Cardiac septum (tissue), 1 donor: ENCODE results near the gene FAM47C. TPM values are rescaled to one million over a fixed set of nuclear protein-coding genes. Genes with fewer than 3 reads are reported as not detected.
"Not testable (repeated sequence)": the region's sequence is repeated elsewhere in the genome, so short reads cannot be mapped to it uniquely, and the experiment has no call there.

Source experiments
- DNase-seq: peaks from one replicate; pipeline ENCODE4 v3.0.0-alpha.2; 2020; ENCODE audit warnings: low spot score
- intact Hi-C: fragments of 100-400 bp; cut with DNase I; formaldehyde crosslinking; loops from one replicate; pipeline ENCODE4 v1.14.0; 2022
- long read RNA-seq: library from polyadenylated mRNA; unstranded; transcript quantifications from one replicate; pipeline ENCODE4 v2.0.0, GENCODE V29; 2021
- total RNA-seq: library from RNA; stranded (reverse); fragmentation: NEBNext Ultra II Directional; extraction: Animal tissue kit (Norgen Biotek cat#: 25700); gene quantifications from one replicate; pipeline ENCODE4 v1.2.1, GENCODE V29; 2021
- donor health status: DM: no; HTN: no; CAD: no.

Gene FAM47C
- total RNA-seq, result not detected
- long read RNA-seq, result 0 reads

DNA sequence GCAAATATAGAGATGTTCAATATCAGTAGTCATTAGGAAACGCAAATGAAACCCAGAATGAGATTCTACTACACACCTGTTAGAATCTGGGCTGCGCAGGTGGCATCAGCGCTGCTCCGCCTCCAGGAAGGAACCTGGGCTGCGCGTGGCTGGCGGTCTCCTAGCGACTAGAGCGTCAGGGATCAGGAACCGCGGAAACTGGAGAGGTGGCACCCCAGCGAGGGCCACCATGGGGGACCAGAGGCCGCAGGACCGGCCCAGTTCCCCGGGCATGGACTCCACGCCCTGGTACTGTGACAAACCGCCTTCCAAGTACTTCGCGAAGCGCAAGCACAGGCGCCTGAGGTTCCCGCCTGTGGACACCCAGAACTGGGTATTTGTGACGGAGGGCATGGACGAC is at the start of gene FAM47C:
Gene FAM47C, plus strand, starts transcription at position 185 of the 400 bp plus-strand sequence. Its CDS starts 45 bp downstream, at position 230.
- intact Hi-C loops, DNase-seq: not testable (repeated sequence)

DNA sequence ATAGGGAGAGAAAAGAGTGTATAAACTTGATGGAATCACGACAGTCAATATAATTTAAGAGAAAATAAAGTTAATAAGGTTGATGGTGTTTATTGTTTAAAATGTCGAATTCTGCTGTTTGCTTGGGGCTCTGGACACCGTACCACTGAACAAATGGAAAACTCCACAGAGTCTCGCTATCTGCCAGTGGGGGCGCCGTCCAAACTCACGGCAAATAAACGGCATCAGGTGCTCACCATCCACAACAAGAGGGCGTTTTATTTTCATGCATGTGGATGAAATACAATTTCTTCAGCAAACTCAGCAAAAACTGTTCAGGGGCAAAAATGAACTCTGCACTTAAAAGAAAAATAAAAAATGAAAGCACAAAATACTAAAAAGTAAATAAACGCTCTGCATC is 46.6 kb upstream of the FAM47C start:
- intact Hi-C loops, result no loop called here
- DNase-seq, result no peak

DNA sequence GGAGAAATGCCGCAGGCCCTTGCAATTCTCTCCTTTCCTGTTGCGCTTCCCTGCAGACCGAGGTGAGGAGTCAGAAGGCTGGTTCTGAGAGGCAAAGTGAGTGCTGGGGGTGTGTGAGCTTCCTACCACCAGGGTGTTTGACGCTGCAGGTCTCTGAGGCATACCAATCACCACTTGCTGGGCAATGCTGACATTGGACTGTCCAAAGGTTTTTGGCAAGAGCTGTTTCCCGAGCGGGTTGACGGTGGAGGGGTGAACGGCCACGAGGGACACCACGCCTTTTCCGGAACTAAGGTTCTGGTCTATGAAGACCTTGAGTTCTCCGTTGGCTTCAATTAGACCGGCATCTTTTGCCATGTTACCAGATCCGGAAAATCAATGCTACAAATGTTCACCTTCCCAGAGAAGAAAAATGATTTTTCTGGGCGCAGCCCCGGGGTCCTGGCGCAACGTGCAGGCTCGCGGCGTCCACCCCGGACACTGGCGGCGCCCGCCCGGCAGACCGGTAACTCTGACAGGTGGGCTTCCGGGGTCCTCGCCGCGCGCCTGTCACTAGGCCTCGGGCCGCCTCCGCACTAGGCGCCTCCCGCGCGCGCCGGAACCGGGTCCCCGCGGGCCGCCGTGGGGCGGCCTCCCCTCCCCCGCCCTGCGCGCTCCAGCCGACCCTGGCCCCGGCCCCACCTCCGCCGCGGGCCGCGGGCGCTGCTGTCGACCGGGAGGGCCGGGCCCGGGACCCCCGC is 44.9 kb upstream of the FAM47C start:
- DNase-seq, result no peak
- intact Hi-C loops, result no loop called here

DNA sequence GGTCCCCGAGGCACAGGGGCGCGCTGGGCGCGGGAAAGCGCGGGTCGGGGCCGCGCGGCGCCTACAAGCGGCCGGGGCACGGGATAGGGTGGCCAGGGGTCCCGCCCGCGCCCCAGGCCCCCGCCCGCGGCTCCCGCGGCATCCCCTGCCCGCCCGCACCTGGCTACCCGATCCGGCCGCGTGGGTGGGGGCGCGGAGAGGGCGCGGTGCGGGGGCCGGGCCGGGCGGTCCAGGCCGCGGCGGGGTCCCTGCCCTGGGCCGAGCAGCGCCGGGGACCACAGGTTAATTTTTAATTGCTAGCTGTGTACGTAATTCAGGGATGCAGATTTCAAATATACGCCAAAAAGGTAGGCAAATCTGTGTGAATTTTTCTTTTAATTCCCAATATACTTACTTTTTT is 44.3 kb upstream of the FAM47C start:
- no peak for DNase-seq
- intact Hi-C loops, result no loop called here

DNA sequence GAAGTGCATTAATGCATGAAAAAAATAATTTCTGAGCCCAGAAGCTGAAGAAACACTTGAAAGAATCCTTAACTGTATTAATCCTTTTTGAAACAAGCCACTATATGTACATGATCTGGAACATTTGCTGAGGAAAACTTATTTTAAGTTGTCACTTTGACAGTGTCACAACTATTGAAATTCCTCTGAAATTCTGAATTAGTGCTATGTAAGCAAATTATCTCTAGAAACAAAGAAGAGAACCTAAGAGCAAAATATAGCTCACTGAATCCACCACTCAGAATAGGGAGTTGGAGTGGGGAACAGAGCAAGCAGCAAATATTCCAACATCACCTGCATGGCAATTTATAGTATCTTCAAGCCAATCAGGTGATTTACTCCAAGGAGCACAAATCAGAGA is 34.6 kb upstream of the FAM47C start:
- intact Hi-C loops, result no loop called here
- DNase-seq, result no peak

DNA sequence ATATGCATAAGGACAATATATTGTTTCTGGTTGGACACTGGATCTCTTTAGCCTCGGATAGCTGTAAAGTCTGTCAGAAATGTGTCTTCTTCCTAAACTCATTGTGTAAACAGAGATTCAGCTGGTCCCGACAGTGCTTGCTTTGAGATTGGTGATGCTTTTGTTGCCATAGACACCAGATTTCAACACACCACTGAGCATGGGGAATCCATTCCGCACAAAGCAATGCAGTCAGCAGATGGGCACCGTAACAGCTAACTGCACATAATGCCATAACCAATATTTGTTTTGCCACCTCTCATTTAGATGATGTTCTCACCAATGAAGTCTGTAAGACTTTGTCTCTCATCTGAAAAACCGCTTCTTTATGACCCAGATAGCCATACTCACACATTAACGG is 33.3 kb upstream of the FAM47C start:
- intact Hi-C loops, result no loop called here

DNA sequence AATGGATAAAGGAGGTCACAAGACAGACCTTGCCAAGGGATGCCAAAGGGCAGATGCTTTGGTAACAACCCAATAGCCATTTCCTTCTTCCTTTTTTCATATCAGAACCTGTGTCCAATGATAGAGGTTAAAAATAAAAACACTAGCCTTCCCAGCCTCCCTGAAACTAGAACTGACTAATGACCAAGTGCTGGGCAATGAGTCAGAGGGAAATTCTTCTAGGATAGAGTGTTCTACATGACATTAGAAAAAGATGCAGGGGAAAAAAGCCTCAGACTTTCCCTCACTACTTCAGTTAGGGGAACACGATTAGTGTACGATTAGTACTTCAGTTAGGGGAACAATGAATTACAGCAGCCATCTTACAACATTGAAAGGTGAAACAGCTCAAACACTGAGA is 29.3 kb upstream of the FAM47C start:
- intact Hi-C loops, result no loop called here
- no peak for DNase-seq

More for the DNA sequence above, 33.3 kb upstream of the FAM47C start:
- DNase-seq, result no peak

DNA sequence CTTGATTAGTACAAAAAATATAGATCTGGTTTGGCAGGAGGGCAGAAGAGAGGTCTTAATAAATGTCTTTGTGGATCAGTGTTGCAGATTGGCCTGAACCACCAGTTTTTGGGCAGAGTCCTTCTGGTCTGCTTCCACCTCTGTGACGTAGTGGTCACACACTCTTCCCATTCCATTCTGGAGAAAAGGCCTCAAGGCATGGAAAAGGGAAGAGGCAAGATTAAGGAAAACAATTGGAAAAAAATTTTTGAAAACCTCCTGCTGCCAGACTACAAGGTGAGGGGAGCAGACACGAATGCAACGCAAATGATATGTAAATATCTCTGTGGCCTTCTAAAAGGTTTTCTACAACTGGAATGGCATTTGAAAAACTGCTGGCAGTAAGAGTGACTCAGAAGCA is 24.3 kb upstream of the FAM47C start:
- intact Hi-C loops, result no loop called here
- DNase-seq, result no peak

DNA sequence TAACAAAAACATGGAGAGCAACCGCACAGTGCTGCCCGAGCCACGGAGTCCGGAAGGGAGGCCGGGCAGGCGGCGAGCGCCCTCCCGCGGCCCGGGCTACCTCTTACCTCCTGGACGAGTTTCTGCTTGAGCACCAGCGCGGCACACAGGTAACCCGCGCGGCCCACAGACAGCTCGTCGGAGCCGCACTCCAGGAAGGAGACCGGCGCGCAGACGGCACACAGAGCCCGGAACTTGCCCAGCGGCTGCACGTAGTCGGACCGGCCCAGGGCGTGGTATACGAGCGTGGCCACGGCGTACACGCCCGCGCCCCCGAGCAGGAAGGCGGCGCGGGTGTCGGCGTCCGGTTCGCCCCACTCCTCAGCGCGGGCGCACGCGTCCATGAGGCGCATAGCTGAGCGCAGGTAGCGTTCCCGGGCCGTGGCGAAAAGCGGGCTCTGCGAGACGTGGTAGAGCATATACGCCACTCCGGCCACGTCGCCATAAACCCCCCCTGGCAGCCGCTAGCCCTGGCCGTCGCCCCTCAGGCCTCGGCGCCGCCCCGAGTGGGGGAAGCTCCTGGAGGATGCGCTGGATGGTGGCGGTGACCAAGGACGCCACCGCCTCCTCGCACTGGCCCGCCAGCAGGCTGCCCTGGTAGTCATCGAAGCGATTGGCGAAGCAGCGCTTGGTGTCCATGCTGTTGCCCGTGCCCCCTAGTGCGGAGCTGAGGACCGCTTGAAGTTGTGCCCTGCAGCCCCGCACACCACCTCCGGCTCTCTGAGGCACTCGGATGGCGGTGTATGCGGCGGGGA is 22.6 kb upstream of the FAM47C start:
- intact Hi-C loops, DNase-seq: not testable (repeated sequence)

DNA sequence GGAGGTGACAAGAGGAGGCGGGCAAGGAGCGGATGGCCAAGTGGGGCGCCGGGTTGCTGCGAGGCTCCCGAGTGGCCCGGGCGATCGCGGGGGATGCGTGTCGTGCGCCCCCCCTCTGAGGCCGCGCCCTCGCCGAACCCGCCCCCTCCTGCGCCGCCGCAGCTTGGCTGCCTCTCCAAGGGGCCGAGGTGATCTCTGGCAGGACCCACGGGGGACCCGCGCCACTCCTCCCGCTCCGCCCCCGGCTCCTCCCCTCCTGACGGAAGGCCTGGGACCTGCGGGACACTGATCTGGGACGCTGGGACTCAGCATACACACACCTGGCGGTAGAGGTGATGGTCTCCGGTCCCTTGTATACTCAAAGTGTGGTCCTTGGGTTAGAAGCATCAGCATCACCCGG is 21.9 kb upstream of the FAM47C start:
- no peak for DNase-seq
- intact Hi-C loops, result no loop called here

DNA sequence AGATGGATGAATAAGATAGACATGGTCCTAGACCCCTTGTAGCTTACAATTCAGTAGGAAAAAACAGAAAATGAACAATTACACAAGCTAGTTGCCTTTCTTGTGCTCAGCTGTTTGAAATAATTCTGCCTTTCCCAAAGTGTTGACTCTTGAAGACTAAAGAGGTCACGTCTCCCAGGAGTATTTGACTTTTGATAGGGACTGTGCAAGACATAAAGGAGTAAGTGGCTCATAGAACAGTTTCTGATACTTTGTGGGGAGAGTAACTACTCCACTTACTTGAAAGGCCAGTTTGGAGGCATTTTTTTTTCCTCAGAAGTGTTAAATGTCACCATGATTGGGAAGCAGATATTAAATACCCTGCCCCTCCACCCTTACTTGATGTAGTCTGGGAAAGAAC is 21.0 kb upstream of the FAM47C start:
- DNase-seq, intact Hi-C loops: not testable (repeated sequence)

DNA sequence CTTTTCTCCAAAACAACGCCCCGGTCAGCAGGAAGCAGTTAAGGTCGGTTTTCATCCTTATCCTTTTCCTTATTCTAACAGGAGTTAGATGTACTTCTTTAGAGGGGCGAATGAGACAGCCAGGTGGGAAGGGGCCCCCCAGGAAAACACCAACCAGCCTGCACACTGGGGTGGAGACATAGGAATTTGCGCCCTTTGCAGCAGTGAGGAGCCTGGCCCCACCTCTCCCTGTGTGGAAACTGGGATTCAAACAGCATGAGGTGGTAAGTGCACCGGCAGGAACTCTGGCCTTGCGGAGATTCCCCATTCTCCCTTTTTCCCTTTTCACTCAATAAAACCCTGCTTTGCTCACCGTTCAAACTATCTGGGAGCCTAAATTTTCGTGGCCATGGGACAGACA is 8.0 kb upstream of the FAM47C start:
- no peak for DNase-seq
- intact Hi-C loops, result no loop called here

DNA sequence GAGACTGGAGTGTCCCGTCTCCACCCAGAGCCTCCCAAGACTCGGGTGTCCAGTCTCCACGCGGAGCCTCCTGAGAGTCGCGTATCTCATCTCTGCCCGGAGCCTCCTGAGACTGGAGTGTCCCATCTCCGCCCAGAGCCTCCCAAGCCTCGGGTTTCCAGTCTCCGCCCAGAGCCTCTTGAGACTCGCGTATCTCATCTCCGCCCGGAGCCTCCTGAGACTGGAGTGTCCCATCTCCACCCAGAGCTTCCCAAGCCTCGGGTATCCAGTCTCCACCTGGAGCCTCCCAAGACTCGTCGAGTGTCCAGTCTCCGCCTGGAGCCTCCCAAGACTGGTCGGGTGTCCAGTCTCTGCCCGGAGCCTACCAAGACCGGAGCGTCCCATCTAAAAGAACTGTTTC is 2.3 kb downstream of the FAM47C start:
- intact Hi-C loops, result no loop called here
- DNase-seq, result no peak

DNA sequence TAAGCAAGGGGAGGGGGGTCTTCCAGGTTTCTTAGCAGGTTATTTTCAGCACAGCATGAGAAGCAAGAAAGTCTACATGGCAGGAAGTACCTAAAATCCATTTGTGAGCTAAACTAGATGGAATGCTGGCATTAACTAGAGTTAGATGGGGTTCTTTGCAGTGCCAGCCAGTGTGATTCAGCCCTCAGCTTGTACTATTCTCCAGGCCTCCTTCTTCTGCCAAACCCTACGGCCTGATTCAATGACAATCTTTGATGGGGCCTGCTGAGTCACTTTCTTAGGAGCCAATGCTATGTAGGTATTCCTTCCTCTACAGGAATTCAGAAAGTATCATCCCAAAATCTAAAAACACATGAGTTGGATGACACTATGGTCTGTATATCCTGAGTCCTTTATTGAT is 26.1 kb downstream of the FAM47C start:
- DNase-seq, intact Hi-C loops: not testable (repeated sequence)

DNA sequence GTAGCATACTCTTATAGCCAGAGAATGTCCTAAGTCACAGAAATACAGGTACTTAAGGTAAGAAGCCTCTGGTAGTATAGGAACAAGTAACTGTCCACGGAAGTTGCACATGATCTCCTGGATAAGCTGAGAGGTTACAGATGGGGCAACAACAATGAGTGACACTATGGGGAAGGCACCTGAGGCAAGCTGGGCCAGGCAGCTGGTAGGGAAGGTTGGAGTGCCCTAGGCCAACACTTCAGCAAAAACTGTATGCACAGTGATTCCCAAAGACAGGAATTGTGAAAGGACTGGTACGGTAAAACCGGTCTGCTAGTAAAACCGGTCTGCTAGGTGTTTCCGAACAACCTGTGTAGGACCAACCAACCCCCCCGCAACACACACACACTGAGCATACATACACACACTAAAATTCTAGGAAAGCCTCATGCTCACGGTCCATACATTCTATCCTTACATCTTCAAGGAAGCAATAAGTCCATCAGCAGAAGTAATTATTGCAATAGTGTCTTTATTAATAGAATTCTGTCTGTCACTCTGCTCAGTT is 28.6 kb downstream of the FAM47C start:
- DNase-seq, intact Hi-C loops: not testable (repeated sequence)

DNA sequence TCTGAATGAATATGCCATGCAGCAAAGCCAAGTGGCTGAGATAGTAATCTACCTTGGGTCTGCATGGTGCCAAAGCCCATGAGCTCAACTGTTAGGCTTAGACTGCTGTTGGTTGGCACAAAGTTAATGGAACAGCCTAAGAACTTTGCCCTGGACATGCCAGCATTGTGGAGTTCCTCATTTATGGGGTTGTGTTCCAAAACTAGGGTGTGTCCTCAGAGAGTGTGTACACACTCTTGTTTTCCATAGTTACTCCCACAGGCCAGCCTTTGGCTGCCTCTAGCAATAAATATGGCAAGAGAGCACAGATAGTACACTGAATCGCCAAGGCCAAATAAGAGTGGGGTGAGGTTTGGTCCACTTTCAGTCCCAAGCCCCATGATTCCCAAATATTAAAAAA is 30.6 kb downstream of the FAM47C start:
- DNase-seq, intact Hi-C loops: not testable (repeated sequence)

DNA sequence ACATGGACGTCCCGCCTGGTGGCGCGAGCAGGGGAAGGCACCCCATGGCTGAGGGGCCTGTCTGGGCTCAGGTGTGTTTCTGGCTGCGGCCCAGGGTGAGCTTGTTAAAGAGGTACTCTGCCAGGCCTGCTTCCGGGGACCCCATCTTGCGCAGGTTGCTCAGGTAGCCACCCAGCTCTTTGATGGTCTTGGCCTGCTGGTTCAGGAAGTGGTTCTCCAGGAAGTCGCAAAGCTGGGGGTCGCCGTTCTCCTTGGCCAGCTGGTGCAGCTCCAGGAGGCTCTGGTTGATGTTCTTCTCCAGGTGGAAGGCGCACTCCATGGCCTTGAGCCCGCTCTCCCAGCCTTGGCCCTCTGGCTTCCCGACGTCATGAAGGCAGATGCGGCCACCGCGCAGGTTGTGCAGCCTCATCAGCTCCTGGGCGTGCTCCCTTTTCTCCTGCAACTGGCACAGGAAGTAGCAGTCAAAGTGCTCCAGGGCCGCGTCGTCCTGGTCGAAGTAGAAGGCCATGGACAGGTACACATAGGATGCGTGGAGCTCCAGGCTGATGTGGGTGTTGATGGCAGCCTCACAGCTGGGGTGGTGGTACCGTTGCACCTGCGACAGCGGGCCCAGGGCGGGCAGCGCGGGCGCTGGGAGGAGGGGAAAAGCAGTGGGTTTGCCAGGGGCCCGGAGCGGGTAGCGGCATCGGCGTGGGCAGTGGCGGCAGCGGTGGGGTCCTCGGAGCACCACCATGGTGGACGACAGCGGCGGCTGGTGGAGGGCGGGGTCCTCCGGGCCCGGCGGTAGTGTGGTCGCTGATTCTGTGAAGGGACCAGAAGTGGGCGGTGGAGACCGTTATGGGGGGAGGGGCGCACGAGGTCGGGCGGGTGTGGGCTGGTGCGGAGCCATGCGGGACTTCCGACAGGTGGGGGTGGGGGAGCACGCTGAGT is 35.1 kb downstream of the FAM47C start:
- intact Hi-C loops, DNase-seq: not testable (repeated sequence)

DNA sequence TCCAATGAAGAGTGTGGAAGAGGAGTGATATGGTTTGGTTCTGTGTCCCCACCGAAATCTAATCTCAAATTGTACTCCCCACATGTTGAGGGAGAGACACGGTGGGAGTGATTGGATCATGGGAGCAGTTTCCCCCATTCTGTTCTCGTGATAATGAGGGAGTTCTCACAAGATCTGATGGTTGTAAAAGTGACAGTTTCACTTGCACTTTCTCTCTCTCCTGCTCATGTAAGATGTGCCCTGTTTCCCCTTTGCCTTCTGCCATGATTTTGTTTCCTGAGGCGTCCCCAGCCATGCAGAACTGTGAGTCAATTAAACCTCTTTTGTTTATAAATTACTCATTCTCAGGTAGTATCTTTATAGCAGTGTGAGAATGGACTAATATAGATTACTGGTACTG is 39.6 kb downstream of the FAM47C start:
- intact Hi-C loops, result no loop called here
- DNase-seq, result no peak

DNA sequence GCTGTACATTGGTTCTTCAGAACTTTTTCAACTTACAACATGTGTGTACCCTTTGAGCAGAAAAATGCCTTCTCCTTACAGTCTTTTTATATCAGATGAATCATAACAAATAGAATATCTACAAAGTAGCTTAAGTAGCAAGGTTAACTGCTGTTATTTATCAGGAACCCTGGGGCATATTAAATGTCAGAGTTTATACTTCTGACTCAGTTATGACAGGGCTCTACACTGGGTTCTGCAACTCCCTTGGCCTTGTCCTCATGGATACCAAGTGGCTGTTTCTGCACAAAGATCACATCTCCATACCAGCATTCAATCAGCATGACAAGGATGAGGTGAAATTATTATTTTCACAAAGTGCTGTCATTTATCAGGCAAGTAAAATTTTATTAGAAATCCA is 49.4 kb downstream of the FAM47C start:
- DNase-seq, intact Hi-C loops: not testable (repeated sequence)

DNA sequence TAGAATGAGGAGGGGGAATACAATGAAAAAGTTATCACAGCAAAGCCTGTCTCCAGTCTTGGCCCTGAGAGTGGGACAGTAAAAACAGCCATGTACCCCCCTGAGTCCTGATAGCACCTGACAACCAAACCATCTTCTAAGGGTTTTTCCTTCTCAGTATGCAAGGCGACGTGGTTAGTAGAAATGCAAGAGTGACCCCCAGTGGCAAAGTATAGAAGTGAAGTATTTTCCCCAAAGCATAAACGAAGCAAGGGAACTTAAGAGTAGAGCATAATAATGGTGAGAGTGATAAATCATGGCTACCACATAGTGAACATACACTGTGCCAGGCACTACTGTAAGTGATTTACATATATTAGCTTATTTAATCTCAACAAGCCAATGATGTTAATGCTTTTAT is 52.8 kb downstream of the FAM47C start:
- DNase-seq, result no peak
- intact Hi-C loops, result no loop called here
